Liver (tissue), 3 donors: ENCODE data around the gene USP53.

Source experiments
- FOXA1 ChIP-seq: IDR thresholded peaks from 2 replicates; pipeline ENCODE4 v1.6.1; 2016; ENCODE audit warnings: antibody characterized with exemption
- HNF4A ChIP-seq, 2 donors: conservative IDR thresholded peaks; 2 replicates each; pipeline ENCODE4 v1.6.1; 2016; ENCODE audit warnings: antibody characterized with exemption in 2 of 2, mild to moderate bottlenecking in 2 of 2
- JUND ChIP-seq, 2 donors: IDR thresholded peaks; 2 replicates each; pipeline ENCODE4 v1.6.1; 2016; ENCODE audit warnings: antibody characterized with exemption in 2 of 2
- TAF1 ChIP-seq: conservative IDR thresholded peaks from 2 replicates; pipeline ENCODE4 v1.6.1; 2016; ENCODE audit warnings: antibody characterized with exemption, mild to moderate bottlenecking
- YY1 ChIP-seq: IDR thresholded peaks from 2 replicates; pipeline ENCODE4 v1.6.1; 2016; ENCODE audit warnings: antibody characterized with exemption, mild to moderate bottlenecking
- TF ChIP-seq, protein P1 (sequence below): fragments of 150-350 bp; IDR thresholded peaks from 2 replicates; pipeline ENCODE4 v1.5.1; 2017; ENCODE audit warnings: improper control_type of control experiment, low read depth, low read length; ENCODE audit not compliant: missing input control
- donor health status: healthy.
- donor health status: healthy.

DNA sequence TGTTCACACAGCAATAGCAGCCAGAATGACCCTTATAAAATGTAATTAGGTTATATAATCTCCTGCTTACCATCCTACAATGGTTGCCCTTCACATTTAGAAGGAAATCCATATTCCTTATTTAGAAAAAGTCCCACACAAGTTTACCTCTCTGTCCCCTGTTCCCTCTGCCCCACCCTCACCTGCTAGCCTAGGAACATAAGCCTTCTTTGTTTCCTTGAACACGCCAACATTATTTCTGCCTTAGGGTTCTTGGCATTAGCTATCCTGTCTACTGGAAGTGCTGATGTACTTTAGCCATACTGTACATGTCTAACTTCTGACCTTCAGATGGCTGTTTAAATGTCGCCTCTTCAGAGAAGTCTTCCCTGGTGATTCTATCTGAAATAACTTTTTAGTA is 28.4 kb upstream of the USP53 start:
- TF ChIP-seq, protein P1, sequence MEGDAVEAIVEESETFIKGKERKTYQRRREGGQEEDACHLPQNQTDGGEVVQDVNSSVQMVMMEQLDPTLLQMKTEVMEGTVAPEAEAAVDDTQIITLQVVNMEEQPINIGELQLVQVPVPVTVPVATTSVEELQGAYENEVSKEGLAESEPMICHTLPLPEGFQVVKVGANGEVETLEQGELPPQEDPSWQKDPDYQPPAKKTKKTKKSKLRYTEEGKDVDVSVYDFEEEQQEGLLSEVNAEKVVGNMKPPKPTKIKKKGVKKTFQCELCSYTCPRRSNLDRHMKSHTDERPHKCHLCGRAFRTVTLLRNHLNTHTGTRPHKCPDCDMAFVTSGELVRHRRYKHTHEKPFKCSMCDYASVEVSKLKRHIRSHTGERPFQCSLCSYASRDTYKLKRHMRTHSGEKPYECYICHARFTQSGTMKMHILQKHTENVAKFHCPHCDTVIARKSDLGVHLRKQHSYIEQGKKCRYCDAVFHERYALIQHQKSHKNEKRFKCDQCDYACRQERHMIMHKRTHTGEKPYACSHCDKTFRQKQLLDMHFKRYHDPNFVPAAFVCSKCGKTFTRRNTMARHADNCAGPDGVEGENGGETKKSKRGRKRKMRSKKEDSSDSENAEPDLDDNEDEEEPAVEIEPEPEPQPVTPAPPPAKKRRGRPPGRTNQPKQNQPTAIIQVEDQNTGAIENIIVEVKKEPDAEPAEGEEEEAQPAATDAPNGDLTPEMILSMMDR: no peak
- no peak for TF ChIP-seq HNF4A (conservative IDR thresholded peaks at IDR 0.05)
- TF ChIP-seq FOXA1: no peak
- TF ChIP-seq YY1: no peak
- no peak for TF ChIP-seq TAF1
- TF ChIP-seq JUND (IDR thresholded peaks at IDR 0.05): no peak
